ENCODE data around the gene NFIX.

DNA sequence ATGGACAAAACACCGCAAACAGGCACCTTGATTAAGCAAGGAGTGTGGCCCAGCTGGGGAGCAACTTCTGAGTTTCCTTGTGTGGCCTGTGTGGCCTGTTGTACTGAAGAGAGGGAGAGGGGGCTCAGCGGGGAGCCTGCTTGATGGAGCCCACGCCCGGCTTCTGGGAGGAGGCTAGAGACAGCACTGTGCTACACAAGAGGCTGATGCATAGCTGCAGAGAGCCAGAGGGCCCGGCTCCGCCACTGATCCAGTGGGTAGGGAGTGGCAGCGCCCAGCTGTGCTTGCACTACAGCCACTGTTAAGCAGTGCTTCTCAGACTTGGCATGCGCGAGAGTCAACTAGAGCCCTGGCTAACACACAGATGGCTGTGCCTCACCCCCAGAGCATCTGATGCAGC, 88.4 kb downstream of the NFIX start:
- TF ChIP-seq CTCF (IDR thresholded peaks at IDR 0.05) (no peak), POLR2A (IDR thresholded peaks at IDR 0.05) (no peak)

Data from adrenal gland (tissue), 5 donors.